ENCODE results near the gene TRDN.

TRDN gene

DNA sequence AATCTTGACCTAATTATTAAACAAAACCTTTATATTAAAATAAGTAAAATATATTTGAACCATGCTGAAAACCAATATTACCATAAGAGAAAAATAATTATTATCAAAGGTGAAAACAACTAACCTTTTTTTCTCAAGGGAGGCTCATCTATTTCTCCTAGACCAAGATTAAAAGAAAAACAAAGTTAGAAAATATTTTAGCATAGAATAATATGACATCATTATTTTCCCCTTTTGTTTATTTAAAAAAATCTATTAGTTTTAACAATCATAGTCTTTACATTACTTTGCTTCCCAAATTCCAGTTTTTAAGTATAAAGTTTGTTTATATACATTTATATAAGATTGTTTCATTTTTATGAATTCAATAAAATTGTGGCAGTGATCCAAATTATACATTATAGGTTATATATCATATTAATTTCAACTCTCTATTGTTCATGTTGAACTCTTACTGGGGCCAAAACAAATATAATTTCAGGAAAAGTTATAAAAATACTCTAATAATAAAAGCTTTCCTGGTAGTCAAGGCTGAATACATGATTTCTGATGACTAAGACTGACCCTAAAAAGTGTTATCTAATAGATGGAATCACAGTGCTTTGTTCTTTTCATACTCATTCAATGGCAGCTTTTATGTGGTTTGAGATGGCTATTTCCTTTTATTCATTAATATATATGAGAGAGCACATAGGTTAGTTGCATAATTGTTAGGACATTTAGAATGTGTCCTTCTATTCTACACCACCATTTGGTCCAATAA lies 89.4 kb downstream of the TRDN start:
- DNase-seq (ENCODE audit: extremely low read depth, insufficient read length) = no peak
- Histone ChIP-seq H3K27me3 (replicated peaks; ENCODE audit: control insufficient read depth, insufficient read depth, low read length) (no peaks in the 10 kb centered on the region), H3K4me3 (replicated peaks; ENCODE audit: low read depth, low read length) (no peak overlapping the region), H3K36me3 (ENCODE audit: control insufficient read depth, insufficient read depth, low read length) (no peaks in the 10 kb centered on the region)
- TF ChIP-seq, protein P1, sequence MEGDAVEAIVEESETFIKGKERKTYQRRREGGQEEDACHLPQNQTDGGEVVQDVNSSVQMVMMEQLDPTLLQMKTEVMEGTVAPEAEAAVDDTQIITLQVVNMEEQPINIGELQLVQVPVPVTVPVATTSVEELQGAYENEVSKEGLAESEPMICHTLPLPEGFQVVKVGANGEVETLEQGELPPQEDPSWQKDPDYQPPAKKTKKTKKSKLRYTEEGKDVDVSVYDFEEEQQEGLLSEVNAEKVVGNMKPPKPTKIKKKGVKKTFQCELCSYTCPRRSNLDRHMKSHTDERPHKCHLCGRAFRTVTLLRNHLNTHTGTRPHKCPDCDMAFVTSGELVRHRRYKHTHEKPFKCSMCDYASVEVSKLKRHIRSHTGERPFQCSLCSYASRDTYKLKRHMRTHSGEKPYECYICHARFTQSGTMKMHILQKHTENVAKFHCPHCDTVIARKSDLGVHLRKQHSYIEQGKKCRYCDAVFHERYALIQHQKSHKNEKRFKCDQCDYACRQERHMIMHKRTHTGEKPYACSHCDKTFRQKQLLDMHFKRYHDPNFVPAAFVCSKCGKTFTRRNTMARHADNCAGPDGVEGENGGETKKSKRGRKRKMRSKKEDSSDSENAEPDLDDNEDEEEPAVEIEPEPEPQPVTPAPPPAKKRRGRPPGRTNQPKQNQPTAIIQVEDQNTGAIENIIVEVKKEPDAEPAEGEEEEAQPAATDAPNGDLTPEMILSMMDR (IDR thresholded peaks at IDR 0.05; ENCODE audit: insufficient read depth, low read length, poor library complexity, severe bottlenecking) = no peak

DNA sequence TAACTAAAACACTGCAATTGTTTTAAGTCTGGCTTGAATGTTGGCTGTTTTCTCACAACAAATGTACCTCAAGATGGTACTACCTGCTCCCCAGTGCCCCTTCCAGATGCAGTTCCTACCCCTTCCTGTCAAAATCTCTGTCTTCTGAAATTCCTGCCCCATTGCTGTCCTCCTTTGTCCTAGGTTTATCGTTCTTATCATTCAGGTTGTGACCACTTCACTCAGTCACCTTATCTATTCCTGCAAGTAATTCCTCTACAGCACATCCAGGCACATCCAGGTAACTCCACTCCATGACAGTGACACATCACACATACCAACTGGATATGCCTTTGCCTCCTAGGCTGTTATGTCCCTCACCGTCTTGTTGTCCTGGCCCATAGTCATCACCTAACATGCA lies 90.2 kb downstream of the TRDN start:
- Histone ChIP-seq H3K27me3 (replicated peaks; ENCODE audit: control insufficient read depth, insufficient read depth, low read length) (no peaks in the 10 kb centered on the region), H3K36me3 (ENCODE audit: control insufficient read depth, insufficient read depth, low read length) (no peaks in the 10 kb centered on the region), H3K4me3 (replicated peaks; ENCODE audit: low read depth, low read length) (no peak overlapping the region)
- DNase-seq (ENCODE audit: extremely low read depth, insufficient read length) = no peak
- TF ChIP-seq, protein P1 (IDR thresholded peaks at IDR 0.05; ENCODE audit: insufficient read depth, low read length, poor library complexity, severe bottlenecking) = no peak

DNA sequence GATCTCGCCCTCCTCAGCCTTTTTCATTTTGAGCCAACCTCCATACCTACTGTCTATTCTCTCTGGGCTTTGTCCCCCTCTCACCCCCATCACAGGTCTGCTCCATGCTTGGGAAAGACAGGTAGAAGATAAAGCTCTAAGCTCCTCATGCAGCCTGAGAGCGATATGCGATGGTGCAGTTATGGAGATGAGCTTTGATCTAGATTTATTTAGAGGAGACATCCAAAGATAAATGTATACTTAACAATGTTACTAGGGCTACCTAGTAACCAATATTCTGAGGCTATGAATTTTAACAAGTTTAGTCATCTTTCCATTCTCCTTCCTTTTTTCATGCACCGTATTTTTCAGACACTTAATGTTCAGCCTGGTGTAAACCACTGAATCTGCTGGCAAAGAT lies 95.3 kb downstream of the TRDN start:
- TF ChIP-seq, protein P1 (IDR thresholded peaks at IDR 0.05; ENCODE audit: insufficient read depth, low read length, poor library complexity, severe bottlenecking) = no peak
- no peak for DNase-seq (ENCODE audit: extremely low read depth, insufficient read length)
- Histone ChIP-seq H3K36me3 (ENCODE audit: control insufficient read depth, insufficient read depth, low read length) (no peaks in the 10 kb centered on the region), H3K27me3 (replicated peaks; ENCODE audit: control insufficient read depth, insufficient read depth, low read length) (no peaks in the 10 kb centered on the region), H3K4me3 (replicated peaks; ENCODE audit: low read depth, low read length) (no peak overlapping the region)

DNA sequence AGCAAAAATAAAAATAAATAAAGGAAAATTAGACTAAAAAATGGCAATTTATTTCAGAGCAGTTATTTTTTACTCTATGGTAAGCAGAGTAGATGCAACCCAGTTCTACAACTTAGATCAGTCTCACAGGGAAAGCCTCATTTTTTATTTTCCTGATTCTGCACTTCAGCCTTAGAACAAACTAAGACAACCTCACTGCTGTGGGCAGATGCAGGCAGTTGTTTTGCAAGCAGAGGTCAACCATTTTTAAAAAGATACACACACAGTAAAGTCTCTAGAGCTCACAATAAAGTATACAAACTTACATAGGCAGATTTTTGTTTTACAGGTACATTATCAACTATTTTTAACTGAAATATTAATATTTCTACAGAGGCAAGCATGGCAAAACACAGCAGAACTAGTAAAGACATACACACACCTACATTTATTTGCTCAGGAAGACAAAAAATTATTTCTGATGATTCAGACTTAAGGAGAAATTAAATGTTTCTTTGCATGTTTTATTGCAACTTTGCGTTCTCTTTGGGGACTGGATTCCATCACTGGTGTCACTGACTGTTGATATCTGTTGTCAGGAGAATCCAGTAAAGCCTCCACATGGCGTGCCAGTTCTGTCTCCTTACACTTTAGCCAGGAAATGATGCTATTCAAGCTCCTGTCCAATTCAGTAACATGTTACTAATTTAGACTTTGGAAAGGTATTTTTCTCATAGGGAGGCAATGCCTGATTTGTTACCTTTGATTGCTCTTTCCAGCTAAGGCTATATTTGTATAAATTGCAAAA lies 102.7 kb downstream of the TRDN start:
- DNase-seq (ENCODE audit: extremely low read depth, insufficient read length) = no peak
- no peaks in the 10 kb centered on the region for H3K36me3 ChIP-seq (ENCODE audit: control insufficient read depth, insufficient read depth, low read length)
- no peak overlapping the region for H3K4me3 ChIP-seq (replicated peaks; ENCODE audit: low read depth, low read length)
- TF ChIP-seq, protein P1 (IDR thresholded peaks at IDR 0.05; ENCODE audit: insufficient read depth, low read length, poor library complexity, severe bottlenecking) = no peak
- H3K27me3 ChIP-seq (replicated peaks; ENCODE audit: control insufficient read depth, insufficient read depth, low read length) = no peaks in the 10 kb centered on the region

DNA sequence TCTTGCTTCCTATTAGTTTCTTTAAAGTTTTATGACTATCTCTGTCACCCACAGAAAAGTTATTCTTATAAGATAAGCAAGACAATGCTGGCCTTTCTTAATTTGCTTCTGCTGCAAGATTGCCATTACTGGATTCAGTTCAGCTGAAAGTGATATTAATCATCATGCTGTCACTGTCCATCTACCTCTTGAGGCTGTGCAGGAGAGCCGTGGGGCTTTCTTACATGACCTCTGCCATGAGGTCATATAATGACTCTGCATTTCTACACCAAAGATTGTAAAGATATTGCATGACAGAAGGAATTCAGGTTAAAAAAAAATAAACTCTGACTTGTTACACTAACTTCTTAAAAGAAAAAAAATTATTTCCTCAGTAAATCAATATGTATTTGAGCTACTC lies 106.9 kb downstream of the TRDN start:
- Histone ChIP-seq H3K36me3 (ENCODE audit: control insufficient read depth, insufficient read depth, low read length) (no peaks in the 10 kb centered on the region), H3K27me3 (replicated peaks; ENCODE audit: control insufficient read depth, insufficient read depth, low read length) (no peaks in the 10 kb centered on the region), H3K4me3 (replicated peaks; ENCODE audit: low read depth, low read length) (no peak overlapping the region)
- DNase-seq (ENCODE audit: extremely low read depth, insufficient read length) = no peak
- TF ChIP-seq, protein P1 (IDR thresholded peaks at IDR 0.05; ENCODE audit: insufficient read depth, low read length, poor library complexity, severe bottlenecking) = no peak
